A673 (cell line): ENCODE results near the gene SCAF1.

Experiments
- CTCF ChIP-seq: fragments of 300-800, 200-600 bp; sonication (generic); conservative IDR thresholded peaks from 2 replicates; pipeline ENCODE4 v1.5.1; 2017; ENCODE audit warnings: low read depth, mild to moderate bottlenecking, antibody characterized with exemption, low read length, moderate library complexity, mixed read lengths
- EZH2 ChIP-seq: fragments of 200-600 bp; sonication (generic); IDR thresholded peaks from 2 replicates; pipeline ENCODE4 v1.6.1; 2017; ENCODE audit warnings: borderline replicate concordance, low read depth, mild to moderate bottlenecking, mixed read lengths, antibody characterized with exemption, low read length; ENCODE audit not compliant: poor library complexity, severe bottlenecking

- TF ChIP-seq CTCF (no peak), EZH2 (no peak)
Measured at GRCh38 chr19:49685845-49686332, 43.9 kb downstream of the SCAF1 start.
